Thyroid gland (tissue), 4 donors: Measurements from ENCODE around the gene ARHGAP24.

Experiments
- CTCF ChIP-seq, 6 experiments: fragments of 200-600 bp in 3 of 6; fragments of 450-650 bp in 3 of 6; sonication (generic) in 3 of 6; IDR thresholded peaks; one replicate each; pipeline ENCODE4 v1.5.1; 2016 to 2019; ENCODE audit warnings: antibody characterized with exemption in 6 of 6, mild to moderate bottlenecking in 2 of 6, inconsistent platforms in 1 of 6, moderate library complexity in 1 of 6
- POLR2A ChIP-seq, 2 donors: fragments of 450-650 bp; IDR thresholded peaks; one replicate each; pipeline ENCODE4 v1.6.1; 2017; ENCODE audit warnings: antibody characterized with exemption in 2 of 2, mild to moderate bottlenecking in 2 of 2, moderate library complexity in 1 of 2

GRCh38 chr4:85774000-85774399 is 299.1 kb downstream of the ARHGAP24 start:
- TF ChIP-seq CTCF (IDR thresholded peaks at IDR 0.05) (no peak), POLR2A (IDR thresholded peaks at IDR 0.05) (no peak)
